Head of caudate nucleus (tissue), 42 donors: ENCODE data around the gene CAMK1.

Experiments used
- DNase-seq, 42 donors: peaks; one replicate each; pipeline versions ENCODE4 v3.0.0 to v3.0.0-alpha.2; 2020 to 2021; ENCODE audit warnings: mixed read lengths in 7 of 42
- intact Hi-C: fragments of 100-400 bp; cut with DNase I; formaldehyde crosslinking; loops from one replicate; pipeline ENCODE4 v1.15.0; 2022

Gene CAMK1

DNA sequence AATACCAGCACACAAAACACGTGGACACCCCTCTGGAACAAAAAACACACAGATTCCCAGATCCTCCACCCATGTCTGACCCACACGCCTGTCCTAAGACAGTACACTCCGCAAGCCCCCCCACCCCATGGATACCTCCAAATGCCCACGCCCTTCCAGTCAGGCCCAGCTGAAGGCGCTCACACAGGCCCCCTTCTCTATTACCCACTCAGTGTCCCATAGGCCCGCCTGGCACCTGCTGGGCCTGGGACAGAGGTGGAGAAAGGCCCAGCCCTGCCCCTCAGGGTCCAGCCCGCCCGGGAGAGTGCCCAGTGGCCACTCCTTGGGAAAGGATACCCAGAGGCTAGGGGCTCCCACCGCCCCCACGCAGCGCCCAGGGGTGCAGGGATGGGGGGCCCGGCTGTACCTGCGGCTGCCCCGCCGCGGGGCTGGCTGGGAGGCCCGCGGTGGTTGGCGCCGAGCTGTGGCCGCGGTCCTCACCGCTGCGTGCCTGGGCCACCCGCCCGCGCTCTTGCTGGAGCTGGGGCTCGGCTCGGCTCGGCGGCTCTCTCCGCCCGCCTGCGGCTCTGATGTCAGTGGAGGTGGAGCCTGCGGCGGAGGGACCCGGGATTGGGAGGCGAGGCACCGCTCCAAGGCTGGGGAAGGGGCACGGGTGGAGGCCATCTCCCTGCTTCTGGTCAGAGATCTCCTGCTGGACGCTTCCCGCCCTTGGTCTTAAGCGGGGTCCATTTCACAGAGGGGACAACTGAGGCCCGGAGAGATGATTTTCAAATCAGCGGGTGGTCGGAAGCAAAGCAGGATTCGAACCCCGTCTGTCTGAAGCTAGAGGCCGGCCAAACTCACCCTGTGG lies at the start of gene CAMK1:
CAMK1 (minus strand) TSS at position 522 of the 850 bp plus-strand sequence. CDS start 2,198 bp downstream, outside the sequence.
- intact Hi-C loops: loop anchor here (2.0 kb wide), 1 partner anchor 19 kb away; no protein-coding TSS in a partner anchor

GRCh38 chr3:9818666-9819335 lies 49.1 kb upstream of the CAMK1 start:
- intact Hi-C loops: no loop called here
- DNase-seq: no peak

More for the DNA sequence above, at the start of gene CAMK1:
- DNase-seq: peak; percentile 52 to 93 (median 83)

GRCh38 chr3:9817436-9817835 lies 47.7 kb upstream of the CAMK1 start:
- DNase-seq: no peak
- intact Hi-C loops: no loop called here

- DNase-seq: no peak
- intact Hi-C loops: no loop called here
Observed at GRCh38 chr3:9815986-9816385, 46.2 kb upstream of the CAMK1 start.

- intact Hi-C loops: no loop called here
- no peak for DNase-seq
Observed at GRCh38 chr3:9812870-9813483, 43.2 kb upstream of the CAMK1 start.

GRCh38 chr3:9810846-9811245 lies 41.1 kb upstream of the CAMK1 start:
- no peak for DNase-seq
- intact Hi-C loops: no loop called here

- intact Hi-C loops: no loop called here
- DNase-seq: peak in 14 of 42 donors; percentile 10 to 46 (median 26)
Observed at GRCh38 chr3:9810433-9810770, 40.7 kb upstream of the CAMK1 start.

- peak; percentile 57 to 90 (median 78) for DNase-seq
- intact Hi-C loops: no loop called here
Observed at GRCh38 chr3:9809615-9810432, 40.1 kb upstream of the CAMK1 start, which contains the start of gene TTLL3. Gene TTLL3 (plus strand): TSS chr3:9810262. CDS start chr3:9810662, 400 bp downstream.

DNA sequence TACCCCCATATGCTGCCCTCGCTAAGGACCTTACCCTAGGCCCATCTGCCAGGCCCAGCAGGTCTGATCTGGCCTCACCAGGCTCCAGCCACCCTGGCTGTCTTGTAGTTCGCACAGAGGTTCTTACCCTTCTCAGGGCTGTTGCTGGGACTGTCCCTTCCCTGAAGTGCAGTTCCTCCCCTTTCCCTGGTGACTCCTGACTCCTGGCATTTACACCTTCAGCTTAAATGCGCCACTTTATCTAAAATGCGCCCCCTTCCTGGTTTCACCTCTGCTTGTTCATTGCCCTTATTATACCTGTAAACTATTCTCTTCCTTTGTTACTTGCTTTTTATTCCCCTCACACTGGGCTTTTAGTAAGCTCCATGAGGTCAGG lies 39.5 kb upstream of the CAMK1 start:
- DNase-seq: no peak
- intact Hi-C loops: no loop called here

DNA sequence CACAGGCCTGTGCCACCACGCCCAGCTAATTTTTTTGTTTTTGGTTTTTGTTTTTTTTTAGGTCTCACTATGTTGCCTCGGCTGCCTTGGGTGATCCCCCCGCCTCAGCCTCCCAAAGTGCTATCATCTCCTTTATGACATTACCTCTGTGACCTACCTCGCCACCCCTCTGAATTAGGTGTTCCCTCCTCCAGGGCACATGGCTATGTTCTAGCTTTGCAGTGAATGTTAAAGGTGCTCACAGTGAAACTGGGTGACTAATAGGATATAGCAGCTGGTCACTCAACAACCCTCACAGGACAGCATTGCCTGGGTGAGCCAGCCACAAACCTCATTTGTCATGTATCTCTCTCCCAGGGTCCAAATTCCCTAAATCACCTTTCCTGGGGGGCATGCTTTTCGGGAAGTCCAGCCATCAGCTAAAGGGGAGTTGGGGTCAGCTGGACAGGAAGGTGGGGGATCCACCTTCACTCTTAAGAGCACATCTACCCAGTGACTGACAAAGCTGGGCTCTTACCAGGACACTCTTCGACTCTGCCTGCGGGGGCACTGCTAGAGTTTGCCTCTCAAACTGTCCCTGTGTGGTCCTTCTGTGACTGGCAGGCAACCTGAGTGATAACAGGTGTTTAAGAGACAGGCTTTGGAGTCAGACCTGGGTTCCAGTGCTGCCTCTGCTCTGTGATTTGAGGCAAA lies 38.7 kb upstream of the CAMK1 start:
- intact Hi-C loops: no loop called here
- DNase-seq: no peak

DNA sequence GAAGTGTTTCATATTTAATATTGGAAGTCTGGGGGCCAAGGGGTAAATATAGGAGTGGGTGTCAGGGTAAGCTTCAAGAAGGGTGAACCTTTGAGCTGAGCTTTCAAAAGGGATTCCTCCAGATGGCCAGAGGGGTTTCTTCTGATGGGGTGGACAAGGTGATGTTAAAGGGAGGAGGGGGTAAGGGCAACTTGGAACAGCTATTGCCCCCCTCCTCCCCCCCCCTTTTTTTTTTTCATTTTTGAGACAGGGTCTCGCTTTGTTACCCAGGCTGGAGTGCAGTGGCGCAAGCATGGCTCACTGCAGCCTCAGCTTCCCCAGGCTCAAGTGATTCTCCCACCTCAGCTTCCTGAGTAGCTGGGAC lies 38.2 kb upstream of the CAMK1 start:
- intact Hi-C loops: no loop called here

DNA sequence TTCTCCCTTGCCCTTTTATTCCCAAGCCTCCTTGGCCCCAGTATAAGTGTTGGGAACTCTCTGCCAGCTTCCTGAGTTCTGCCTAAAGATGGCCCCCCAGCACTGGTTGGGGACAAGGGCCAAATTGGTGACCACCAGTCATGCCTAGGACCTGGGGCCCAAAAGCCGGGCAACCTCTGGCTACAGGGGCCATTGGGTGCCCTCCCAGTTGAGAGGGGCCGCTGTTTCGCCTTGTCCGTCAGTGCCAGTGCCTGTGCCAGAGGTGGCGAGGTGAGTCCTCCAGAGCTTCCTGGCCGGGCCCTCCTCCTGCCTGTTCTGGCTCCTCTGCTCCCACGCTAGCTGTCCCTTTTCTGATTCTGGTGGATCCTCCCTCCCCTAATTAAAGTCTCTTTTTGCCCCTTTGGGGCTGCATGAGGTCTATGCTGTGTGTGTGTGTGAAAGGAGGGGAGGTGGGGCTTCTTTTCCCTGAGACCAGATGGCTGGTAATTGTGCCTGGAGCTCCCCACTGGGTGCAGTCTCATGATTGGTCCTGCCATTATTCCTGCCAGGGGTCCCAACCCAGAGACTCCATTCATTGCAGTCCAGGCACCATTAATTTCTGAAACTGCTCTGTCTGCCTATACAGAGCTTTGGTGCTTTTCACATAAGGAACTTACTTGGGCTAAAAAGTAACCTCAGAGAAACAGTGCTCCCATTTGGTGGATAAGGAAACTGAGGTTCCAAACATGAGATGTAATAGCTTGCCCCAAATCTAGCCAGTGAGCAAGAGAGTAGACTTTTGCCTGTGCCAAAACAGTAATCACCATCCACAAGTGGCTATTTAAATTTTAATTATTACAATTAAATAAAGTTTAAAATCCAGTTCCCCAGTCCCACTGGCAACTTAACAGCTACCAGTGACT lies 37.2 kb upstream of the CAMK1 start:
- intact Hi-C loops: no loop called here
- no peak for DNase-seq

More for the DNA sequence above, 38.2 kb upstream of the CAMK1 start:
- no peak for DNase-seq

- intact Hi-C loops: no loop called here
- DNase-seq: no peak
Observed at GRCh38 chr3:9806137-9806536, 36.4 kb upstream of the CAMK1 start.

DNA sequence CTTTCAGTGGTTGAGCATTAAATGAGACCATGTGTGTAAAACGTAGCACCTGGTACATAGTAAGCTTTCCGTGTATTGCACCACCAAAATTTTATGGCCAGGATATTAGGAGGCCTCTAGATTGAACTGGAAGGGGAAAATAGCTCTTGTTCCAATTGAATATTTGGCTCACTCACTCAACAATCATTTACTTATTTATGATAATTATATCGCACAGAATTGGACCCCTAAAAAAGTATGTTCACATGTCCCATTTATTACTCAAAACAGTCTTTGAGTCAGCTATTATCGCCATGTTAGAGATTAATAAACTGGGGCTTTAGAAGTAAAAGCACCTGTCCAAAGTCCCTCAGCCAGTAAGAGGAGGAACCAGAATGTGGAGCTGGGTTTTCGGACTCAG lies 35.2 kb upstream of the CAMK1 start:
- intact Hi-C loops: no loop called here
- DNase-seq: no peak

GRCh38 chr3:9803494-9803893 lies 33.7 kb upstream of the CAMK1 start:
- intact Hi-C loops: no loop called here
- no peak for DNase-seq

DNA sequence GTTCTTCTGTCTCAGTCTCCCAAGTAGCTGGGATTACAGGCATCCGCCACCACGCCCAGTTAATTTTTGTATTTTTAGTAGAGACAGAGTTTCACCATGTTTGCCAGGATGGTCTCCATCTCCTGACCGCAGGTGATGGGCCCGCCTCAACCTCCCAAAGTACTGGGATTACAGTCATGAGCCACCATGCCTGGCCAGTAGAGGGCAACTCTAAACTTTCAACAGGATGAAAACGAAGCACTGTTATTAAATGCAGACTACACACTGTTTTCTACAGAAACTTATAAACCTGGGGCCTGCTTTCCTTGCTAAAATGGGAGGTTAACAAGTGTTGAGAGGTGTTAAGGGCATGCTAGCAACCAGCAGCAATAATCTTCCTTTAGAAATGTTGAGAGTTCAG lies 30.8 kb upstream of the CAMK1 start:
- intact Hi-C loops: no loop called here
- no peak for DNase-seq

DNA sequence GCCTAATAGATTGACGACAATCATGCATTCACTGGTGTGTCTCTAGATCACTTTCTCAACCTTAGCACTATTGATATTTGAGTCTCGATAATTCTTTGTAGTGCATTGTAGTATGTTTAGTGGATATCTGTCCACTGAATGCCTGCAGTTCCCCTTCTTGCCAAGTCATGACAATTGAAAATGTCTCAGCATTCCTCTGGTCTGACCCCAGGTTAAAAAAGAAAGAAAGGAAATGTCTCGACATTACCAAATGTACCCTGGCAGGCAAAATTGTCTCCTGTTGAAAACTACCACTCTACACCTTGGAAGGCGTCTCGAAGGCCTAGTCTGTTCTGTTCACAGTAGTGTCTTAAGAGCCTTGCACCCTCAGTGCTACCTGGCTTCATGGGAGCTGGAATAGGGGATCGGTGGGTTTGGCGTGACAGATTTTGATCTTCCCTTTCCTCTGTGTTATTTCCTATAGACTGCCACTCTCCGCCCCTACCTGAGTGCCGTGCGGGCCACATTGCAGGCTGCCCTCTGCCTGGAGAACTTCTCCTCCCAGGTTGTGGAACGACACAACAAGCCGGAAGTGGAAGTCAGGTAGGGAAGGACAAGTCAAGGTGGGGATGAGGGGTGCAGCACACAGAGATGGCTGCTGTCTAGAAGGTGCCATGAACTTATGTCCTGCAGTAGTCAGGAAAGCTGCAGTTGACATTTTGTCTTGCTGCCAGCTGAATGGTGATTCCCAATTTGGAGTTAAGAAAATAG lies 27.6 kb upstream of the CAMK1 start:
- DNase-seq: no peak
- intact Hi-C loops: no loop called here
